Calu3 (cell line): ENCODE data around the gene ATOSB. TPM values are rescaled to one million over a fixed set of nuclear protein-coding genes. Genes with fewer than 3 reads are reported as not detected.
A peak's percentile ranks its signal among the peaks of the same experiment; 100 is the strongest.
"Not testable (repeated sequence)": the region's sequence is repeated elsewhere in the genome, so short reads cannot be mapped to it uniquely, and the experiment has no call there.

ENCODE experiments used
- BruUV-seq: library from RNA; stranded (reverse); fragments of 400-500 nt; replicated peaks from 2 replicates; lab custom pipeline; 2021; lab: Mats Ljungman, UMichigan
- CTCF ChIA-PET: fragments of 300-600 bp; sonication (Branson Sonifier 250); formaldehyde crosslinking; loops from one replicate; lab custom pipeline; 2022; ENCODE audit warnings: antibody characterized with exemption; lab: Charles Lee
- DNase-seq: peaks from one replicate; pipeline ENCODE4 v3.0.0; 2022
- H3K27ac Mint-ChIP-seq: one replicate; pipeline ENCODE4 v1.8.0; 2022; ENCODE audit warnings: mixed read lengths; ENCODE audit not compliant: unreplicated experiment
- H3K27me3 Mint-ChIP-seq: one replicate; pipeline ENCODE4 v1.8.0; 2022; ENCODE audit warnings: mixed read lengths; ENCODE audit not compliant: unreplicated experiment
- H3K36me3 Mint-ChIP-seq: one replicate; pipeline ENCODE4 v1.8.0; 2022; ENCODE audit warnings: mild to moderate bottlenecking, moderate library complexity, mixed read lengths; ENCODE audit not compliant: insufficient read depth, unreplicated experiment
- H3K4me1 Mint-ChIP-seq: one replicate; pipeline ENCODE4 v1.8.0; 2022; ENCODE audit warnings: mild to moderate bottlenecking, low read depth, mixed read lengths; ENCODE audit not compliant: unreplicated experiment
- H3K4me3 Mint-ChIP-seq: one replicate; pipeline ENCODE4 v1.8.0; 2022; ENCODE audit warnings: mild to moderate bottlenecking, low read depth, moderate library complexity, mixed read lengths; ENCODE audit not compliant: unreplicated experiment
- H3K9me3 Mint-ChIP-seq: one replicate; pipeline ENCODE4 v1.8.0; 2022; ENCODE audit warnings: low read depth, mixed read lengths; ENCODE audit not compliant: unreplicated experiment
- CTCF ChIP-seq: fragments of 200-600 bp; IDR thresholded peaks from one replicate; pipeline ENCODE4 v1.8.0; 2022; ENCODE audit warnings: antibody characterized with exemption; ENCODE audit not compliant: unreplicated experiment
- intact Hi-C: fragments of 100-400 bp; cut with micrococcal nuclease; formaldehyde crosslinking; loops from one replicate; pipeline ENCODE4 v1.10.0; 2022; ENCODE audit not compliant: unreplicated experiment
- total RNA-seq: library from RNA; stranded (reverse); gene quantifications from 2 replicates; pipeline ENCODE4 v1.2.3, GENCODE V29; 2022

The ATOSB gene
- total RNA-seq, 1 experiment from 2014 or later: 16.8 TPM

- H3K9me3 Mint-ChIP-seq: no peaks in the 10 kb centered on the region
- no TSS peak for BruUV-seq
- peak within 1 kb of the TSS; percentile 92 for H3K27ac Mint-ChIP-seq
- peaks cover 17% of the 10 kb centered on the region for H3K36me3 Mint-ChIP-seq
- CTCF ChIA-PET: interaction anchor here (0.7 to 1.3 kb wide), 7 partner anchors 45 to 900 kb away, joined by 3 to 7 read pairs (median 3); partner anchors contain the start of genes ATOSB and FANCG
- peaks cover 11% of the 10 kb centered on the region for H3K4me1 Mint-ChIP-seq
- peak; percentile 95 for DNase-seq
- TF ChIP-seq CTCF: no peak
- intact Hi-C loops: loop anchor here (5.0 kb wide), 1 partner anchor 95 kb away; no protein-coding TSS in a partner anchor
- no peaks in the 10 kb centered on the region for H3K27me3 Mint-ChIP-seq
- H3K4me3 Mint-ChIP-seq: peak within 1 kb of the TSS; percentile 95
Measured at GRCh38 chr9:35161713-35162604, 46.3 kb upstream of the ATOSB start, which contains the start of gene UNC13B. UNC13B (plus strand) TSS chr9:35162009; CDS start chr9:35162284, 275 bp downstream.

- Mint-ChIP-seq H3K27ac (no peak overlapping the region), H3K36me3 (peaks cover 22% of the 10 kb centered on the region), H3K9me3 (no peaks in the 10 kb centered on the region), H3K27me3 (no peaks in the 10 kb centered on the region), H3K4me3 (no peak overlapping the region), H3K4me1 (no peaks in the 10 kb centered on the region)
- TF ChIP-seq CTCF: no peak
- CTCF ChIA-PET: no interaction called here
- no TSS peak for BruUV-seq
- DNase-seq: no peak
- intact Hi-C loops: no loop called here
Measured at GRCh38 chr9:35158501-35159280, 43.0 kb upstream of the ATOSB start.

- H3K4me3 Mint-ChIP-seq, CTCF ChIA-PET, H3K27ac Mint-ChIP-seq, BruUV-seq, H3K27me3 Mint-ChIP-seq, DNase-seq, H3K4me1 Mint-ChIP-seq, intact Hi-C loops, H3K9me3 Mint-ChIP-seq: not testable (repeated sequence)
- H3K36me3 Mint-ChIP-seq: peaks cover 21% of the 10 kb centered on the region
Measured at GRCh38 chr9:35157836-35158235, 42.2 kb upstream of the ATOSB start.

GRCh38 chr9:35156781-35157180 lies 41.1 kb upstream of the ATOSB start:
- Mint-ChIP-seq H3K9me3 (no peaks in the 10 kb centered on the region), H3K36me3 (peaks cover 10% of the 10 kb centered on the region), H3K27ac (no peak overlapping the region), H3K4me1 (no peaks in the 10 kb centered on the region), H3K27me3 (no peaks in the 10 kb centered on the region), H3K4me3 (no peak overlapping the region)
- TF ChIP-seq CTCF: no peak
- BruUV-seq: no TSS peak
- DNase-seq: no peak
- intact Hi-C loops: no loop called here
- CTCF ChIA-PET: interaction anchor here (0.6 kb wide), 2 partner anchors 26 to 478 kb away, joined by 6 read pairs; no protein-coding TSS in a partner anchor
